ENCODE results near the gene PAX2. TPM values are rescaled to one million over a fixed set of nuclear protein-coding genes. Genes with fewer than 3 reads are reported as not detected.

The PAX2 gene
- total and polyA plus RNA-seq, 2 of the 13 experiments (the other 11 are each of a cell fraction or from before 2014, with no cell fraction given) = not detected

DNA sequence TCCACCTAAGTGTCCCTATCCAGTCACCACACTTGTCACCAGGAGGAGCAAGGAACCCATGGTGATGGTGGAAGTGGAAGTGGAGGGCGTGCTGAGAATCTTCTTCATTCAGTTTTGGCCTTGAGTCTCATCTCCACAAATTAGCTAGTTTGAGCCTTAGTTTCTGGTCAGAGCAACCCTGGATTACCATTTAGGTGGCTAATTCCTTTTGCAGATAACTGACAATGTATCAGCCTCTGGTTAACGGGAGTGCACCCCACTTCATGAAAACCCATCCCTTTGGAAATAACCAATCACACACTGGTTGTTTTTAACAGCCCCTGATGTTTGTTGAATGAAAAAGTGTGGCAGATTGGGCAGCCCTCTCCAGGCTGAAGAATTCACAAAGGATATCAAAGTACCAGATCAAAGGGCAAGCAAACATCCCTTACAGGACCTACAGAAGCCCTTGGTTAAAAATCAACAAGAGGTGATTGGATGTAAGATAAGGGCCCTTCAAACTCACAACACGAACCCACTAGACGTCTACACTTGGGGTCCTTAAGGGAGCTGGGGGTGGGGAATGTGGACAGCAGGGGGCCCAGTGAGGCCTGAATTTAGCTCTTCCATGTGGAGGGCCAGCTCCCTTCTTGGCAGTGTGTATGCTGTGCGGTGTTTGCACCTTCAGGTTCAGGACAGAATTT is 130.2 kb downstream of the PAX2 start (continued):
- TF ChIP-seq ZNF788 (CRISPR knock-in tag; IDR thresholded peaks at IDR 0.05; ENCODE audit: borderline replicate concordance) = peak; percentile 36; the same call in 1 of the 2 replicates
- TF ChIP-seq HNRNPK (IDR thresholded peaks at IDR 0.05; ENCODE audit: low read depth, low read length, poor library complexity, severe bottlenecking) = no peak
- TF ChIP-seq MEIS1 (CRISPR knock-in tag; IDR thresholded peaks at IDR 0.05; ENCODE audit: borderline replicate concordance) = peak; percentile 49; the same call in 1 of the 2 replicates
- peak; percentile 93 for TF ChIP-seq FOXA3 (CRISPR knock-in tag; IDR thresholded peaks at IDR 0.05)
- TF ChIP-seq ZKSCAN8 (CRISPR knock-in tag; IDR thresholded peaks at IDR 0.05; ENCODE audit: borderline replicate concordance) = 0 out of 2 replicates have a peak, but pooled peaks have one; percentile 31
- TF ChIP-seq RBFOX2 (IDR thresholded peaks at IDR 0.05; ENCODE audit: low read depth, low read length) = no peak
- TF ChIP-seq ZNF704 (CRISPR knock-in tag; IDR thresholded peaks at IDR 0.05; ENCODE audit: borderline replicate concordance) = no peak
- no peak for TF ChIP-seq ATAD3A (CRISPR knock-in tag; IDR thresholded peaks at IDR 0.05)
- TF ChIP-seq ZNF614 (CRISPR knock-in tag; IDR thresholded peaks at IDR 0.05; ENCODE audit: borderline replicate concordance) = peak; percentile 28; the same call in 1 of the 2 replicates
- TF ChIP-seq ZNF253 (CRISPR knock-in tag; IDR thresholded peaks at IDR 0.05; ENCODE audit: borderline replicate concordance) = no peak
- TF ChIP-seq NFE2L2 (IDR thresholded peaks at IDR 0.05; ENCODE audit: low read length) = no peak
- no peak for TF ChIP-seq NFYB (CRISPR knock-in tag; IDR thresholded peaks at IDR 0.05)
- TF ChIP-seq GATAD2A (CRISPR knock-in tag; IDR thresholded peaks at IDR 0.05) = peak; percentile 91
- no peak for TF ChIP-seq PAX8 (CRISPR knock-in tag; IDR thresholded peaks at IDR 0.05; ENCODE audit: borderline replicate concordance)
- no peak for TF ChIP-seq SKIL (CRISPR knock-in tag; IDR thresholded peaks at IDR 0.05; ENCODE audit: borderline replicate concordance)
- no peak for TF ChIP-seq SOX6 (IDR thresholded peaks at IDR 0.05)
- TF ChIP-seq SOX6 (CRISPR knock-in tag; IDR thresholded peaks at IDR 0.05) = peak; percentile 73
- TF ChIP-seq ZNF878 (CRISPR knock-in tag; IDR thresholded peaks at IDR 0.05) = peak; percentile 85
- TF ChIP-seq MAFK (conservative IDR thresholded peaks at IDR 0.05 in 1 of 2, IDR thresholded peaks at IDR 0.05 in 1 of 2; ENCODE audit: low read length in 2 of 2) = no peak
- TF ChIP-seq POGZ (CRISPR knock-in tag; IDR thresholded peaks at IDR 0.05) = no peak
- no peak for TF ChIP-seq SP2 (CRISPR knock-in tag; IDR thresholded peaks at IDR 0.05)
- 0 out of 2 replicates have a peak, but pooled peaks have one; percentile 26 for TF ChIP-seq ETV6 (CRISPR knock-in tag; conservative IDR thresholded peaks at IDR 0.05)
- TF ChIP-seq, protein P1, sequence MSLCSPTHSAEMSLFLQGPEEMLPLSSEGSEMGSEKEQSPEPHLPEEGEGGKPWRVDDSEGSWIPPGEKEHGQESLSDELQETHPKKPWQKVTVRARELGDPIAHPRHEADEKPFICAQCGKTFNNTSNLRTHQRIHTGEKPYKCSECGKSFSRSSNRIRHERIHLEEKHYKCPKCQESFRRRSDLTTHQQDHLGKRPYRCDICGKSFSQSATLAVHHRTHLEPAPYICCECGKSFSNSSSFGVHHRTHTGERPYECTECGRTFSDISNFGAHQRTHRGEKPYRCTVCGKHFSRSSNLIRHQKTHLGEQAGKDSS (CRISPR knock-in tag; IDR thresholded peaks at IDR 0.05; ENCODE audit: borderline replicate concordance, low read depth) = no peak
- no peak; the same call in none of the 2 replicates for TF ChIP-seq TARDBP (CRISPR knock-in tag; IDR thresholded peaks at IDR 0.05)
- TF ChIP-seq ZNF282 (IDR thresholded peaks at IDR 0.05; ENCODE audit: partially characterized antibody) = no peak
- TF ChIP-seq ZNF367 (CRISPR knock-in tag; IDR thresholded peaks at IDR 0.05; ENCODE audit: borderline replicate concordance) = no peak

Measured in HepG2 (cell line).